GM12892 (cell line): ENCODE data around the gene NPM3.

Experiments used
- POLR2A ChIP-seq: IDR thresholded peaks from 2 replicates; pipeline ENCODE4 v1.6.1; 2011; ENCODE audit warnings: low read depth, low read length, control low read depth
- POLR2AphosphoS5 ChIP-seq: IDR thresholded peaks from 2 replicates; pipeline ENCODE4 v1.6.1; 2011; ENCODE audit warnings: low read depth, low read length, control low read depth

GRCh38 chr10:101803511-101803910 lies 20.3 kb upstream of the NPM3 start:
- TF ChIP-seq POLR2AphosphoS5 (no peak), POLR2A (no peak)
